HG03575 (cell line): ENCODE data around the gene ZNF223.
A peak's percentile ranks its signal among the peaks of the same experiment; 100 is the strongest.

ENCODE experiments used
- ATAC-seq: cut with Tn5 transposase; IDR thresholded peaks from one replicate; pipeline ENCODE4 v1.9.1; 2021; ENCODE audit not compliant: unreplicated experiment, insufficient number of reproducible peaks, low FRiP score; ENCODE audit errors: extremely low read depth

The ZNF223 gene

GRCh38 chr19:44051650-44052402 lies at the start of gene ZNF223:
Gene ZNF223, plus strand, starts transcription at chr19:44052036. Its CDS starts 3,141 bp downstream, at chr19:44055177.
- ATAC-seq = no peak

- no peak for ATAC-seq
Observed at GRCh38 chr19:44002212-44002565, 49.6 kb upstream of the ZNF223 start.

GRCh38 chr19:44002566-44003460 lies 49.0 kb upstream of the ZNF223 start, which contains the start of gene ZNF230:
Gene ZNF230, plus strand, starts transcription at chr19:44002957. Its CDS starts 4,122 bp downstream, at chr19:44007079.
- ATAC-seq = peak; percentile 69

- no peak for ATAC-seq
Observed at GRCh38 chr19:44003461-44004009, 48.3 kb upstream of the ZNF223 start.

GRCh38 chr19:44005973-44006372 lies 45.9 kb upstream of the ZNF223 start:
- no peak for ATAC-seq

- no peak for ATAC-seq
Observed at GRCh38 chr19:44007473-44007872, 44.4 kb upstream of the ZNF223 start.

GRCh38 chr19:44010468-44010867 lies 41.4 kb upstream of the ZNF223 start:
- ATAC-seq = no peak

- ATAC-seq = no peak
Observed at GRCh38 chr19:44019498-44019897, 32.3 kb upstream of the ZNF223 start.

GRCh38 chr19:44021221-44021620 lies 30.6 kb upstream of the ZNF223 start:
- no peak for ATAC-seq

- ATAC-seq = no peak
Observed at GRCh38 chr19:44024900-44025216, 27.0 kb upstream of the ZNF223 start.

GRCh38 chr19:44025217-44025936 lies 26.5 kb upstream of the ZNF223 start, which contains the start of gene ZNF222:
Gene ZNF222, plus strand, starts transcription at chr19:44025379. Its CDS starts 58 bp downstream, at chr19:44025437.
- no peak for ATAC-seq

- ATAC-seq = no peak
Observed at GRCh38 chr19:44026622-44027021, 25.2 kb upstream of the ZNF223 start.

- no peak for ATAC-seq
Observed at GRCh38 chr19:44032001-44032610, 19.7 kb upstream of the ZNF223 start.

GRCh38 chr19:44042147-44042546 lies 9.7 kb upstream of the ZNF223 start:
- no peak for ATAC-seq

GRCh38 chr19:44050740-44051649 lies 841 bp upstream of the ZNF223 start:
- no peak for ATAC-seq

GRCh38 chr19:44055870-44056269 lies 4.0 kb downstream of the ZNF223 start:
- no peak for ATAC-seq

- no peak for ATAC-seq
Observed at GRCh38 chr19:44059229-44059628, 7.4 kb downstream of the ZNF223 start.

GRCh38 chr19:44061038-44061437 lies 9.2 kb downstream of the ZNF223 start:
- no peak for ATAC-seq
